NCI-H1048 (cell line): ENCODE results near the gene ZNF28.
"Not testable (repeated sequence)": the region's sequence is repeated elsewhere in the genome, so short reads cannot be mapped to it uniquely, and the experiment has no call there.

Experiments used
- DNase-seq: peaks from one replicate; lab custom pipeline; 2025; lab: John Stamatoyannopoulos, UW

ZNF28 gene

DNA sequence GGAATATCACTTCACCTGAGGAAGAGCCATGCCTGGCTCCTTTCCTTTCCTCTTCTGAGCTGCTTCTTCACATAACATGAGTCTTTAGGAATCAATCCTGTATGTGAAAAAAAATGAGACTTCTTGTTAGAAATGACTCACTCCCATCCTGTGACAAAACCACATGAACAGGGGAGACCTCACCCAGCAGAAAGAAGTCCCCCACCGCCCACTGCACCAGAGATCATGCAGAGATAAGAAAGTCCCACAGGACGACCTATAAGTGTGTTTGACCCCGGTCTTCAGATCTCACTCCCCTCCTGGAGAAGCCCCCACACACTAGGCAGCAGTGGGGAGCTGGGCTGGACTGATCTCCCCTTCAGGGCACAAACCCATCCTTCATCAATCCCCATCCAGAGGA is 42.6 kb downstream of the ZNF28 start:
- no peak for DNase-seq

DNA sequence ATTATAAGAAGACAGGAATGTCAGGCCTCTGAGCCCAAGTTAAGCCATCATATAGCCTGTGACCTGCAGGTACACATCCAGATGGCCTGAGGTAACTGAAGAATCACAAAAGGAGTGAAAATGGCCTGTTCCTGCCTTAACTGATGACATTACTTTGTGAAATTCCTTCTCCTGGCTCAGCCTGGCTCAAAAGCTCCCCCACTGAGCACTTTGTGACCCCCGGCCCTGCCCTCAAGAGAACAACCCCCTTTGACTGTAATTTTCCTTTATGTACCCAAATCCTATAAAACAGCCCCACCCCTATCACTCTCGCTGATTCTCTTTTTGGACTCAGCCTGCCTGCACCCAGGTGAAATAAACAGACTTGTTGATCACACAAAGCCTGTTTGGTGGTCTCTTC is 65.0 kb downstream of the ZNF28 start:
- not testable (repeated sequence) for DNase-seq

- DNase-seq, result no peak
Measured at GRCh38 chr19:52749780-52750179, 71.7 kb downstream of the ZNF28 start.

GRCh38 chr19:52748336-52748950 is 73.0 kb downstream of the ZNF28 start:
- DNase-seq, result no peak
